Ammon's horn (tissue), 1 donor: Measurements from ENCODE around the gene LRRC7.
"Not testable (repeated sequence)": the region's sequence is repeated elsewhere in the genome, so short reads cannot be mapped to it uniquely, and the experiment has no call there.

Experiments used
- DNase-seq: peaks from one replicate; pipeline ENCODE4 v3.0.0-alpha.2; 2016; ENCODE audit warnings: low spot score

Gene LRRC7

DNA sequence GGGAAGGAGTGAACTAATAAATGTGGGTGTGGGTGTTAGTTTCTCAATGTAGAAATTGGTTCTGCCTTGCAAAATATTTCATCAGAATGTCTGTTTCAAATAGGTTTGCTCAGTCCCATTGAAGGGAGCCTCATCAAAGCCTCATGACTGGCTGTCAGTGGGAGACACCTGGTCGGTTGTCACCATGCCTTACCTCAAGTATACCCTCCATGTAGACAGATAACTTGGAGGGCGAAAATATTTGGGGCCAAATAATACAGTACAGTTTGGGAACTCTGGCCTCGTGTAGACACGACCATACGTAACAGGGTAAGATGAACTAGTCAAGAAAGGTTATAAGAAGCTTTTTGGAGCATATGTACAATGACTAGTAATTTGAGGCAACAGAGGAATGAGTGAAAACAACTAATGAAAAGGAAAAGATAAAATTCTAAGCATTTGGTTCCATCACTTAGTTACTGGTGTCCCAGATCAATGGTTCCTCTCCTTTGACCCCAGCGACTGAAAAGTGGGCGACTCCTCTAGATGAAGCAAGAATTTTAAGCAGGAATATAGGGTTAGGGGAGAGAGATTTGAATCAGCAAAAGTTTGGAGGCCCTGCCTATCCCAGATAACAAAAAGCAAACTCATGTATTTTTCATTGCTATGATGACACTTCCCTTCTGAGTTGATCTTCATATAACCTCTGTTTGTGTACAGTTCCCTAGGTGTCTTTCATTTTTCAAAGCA, 473.8 kb downstream of the LRRC7 start:
- DNase-seq, result no peak

DNA sequence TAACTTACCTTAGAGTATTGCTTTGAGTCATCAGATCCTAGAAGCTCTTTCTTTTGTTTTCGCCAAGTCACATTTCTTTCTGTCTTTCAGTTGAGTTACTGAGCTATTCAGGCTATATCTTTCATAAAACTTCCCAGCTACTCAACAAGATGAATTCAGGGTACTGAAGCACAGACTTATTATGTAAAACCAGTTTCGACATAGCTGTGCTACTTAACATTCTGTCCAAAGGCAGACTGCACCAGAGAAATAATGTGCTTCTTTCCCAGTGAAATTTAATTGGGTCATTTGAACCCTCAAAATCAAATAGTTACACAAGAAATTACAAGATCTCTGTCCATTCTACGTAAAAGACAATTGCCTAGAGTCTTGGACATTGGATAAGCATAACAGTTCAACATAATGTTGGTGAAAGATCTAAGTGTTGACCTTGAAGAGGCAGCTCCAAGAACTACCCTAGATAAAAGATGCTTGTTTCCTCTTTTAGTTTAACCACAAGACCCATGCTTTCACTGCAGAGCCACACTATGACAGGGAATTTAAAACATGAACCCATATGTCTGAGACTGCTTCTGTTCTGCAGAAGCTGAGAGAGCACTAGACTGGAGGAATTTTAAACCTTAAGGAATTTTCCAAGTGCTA, 474.5 kb downstream of the LRRC7 start:
- no peak for DNase-seq

DNA sequence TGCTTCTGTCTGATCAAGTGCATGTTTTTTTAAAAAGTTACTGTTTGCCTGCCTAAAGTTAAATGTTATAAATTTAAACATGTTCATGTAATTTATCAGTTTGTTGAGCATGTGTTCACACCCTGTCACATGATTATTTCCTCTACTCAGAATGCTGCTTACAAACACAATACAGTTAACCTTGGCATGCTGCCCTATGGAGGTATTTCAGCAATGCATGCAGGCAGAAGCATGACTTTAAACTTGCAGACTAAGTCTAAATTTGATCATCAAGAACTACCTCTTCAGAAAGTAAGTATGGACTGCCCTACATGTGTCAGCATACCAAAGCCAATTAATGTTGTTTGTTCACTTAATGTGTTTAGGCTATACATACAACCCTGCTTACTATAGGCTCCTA, 476.1 kb downstream of the LRRC7 start:
- DNase-seq, result no peak

DNA sequence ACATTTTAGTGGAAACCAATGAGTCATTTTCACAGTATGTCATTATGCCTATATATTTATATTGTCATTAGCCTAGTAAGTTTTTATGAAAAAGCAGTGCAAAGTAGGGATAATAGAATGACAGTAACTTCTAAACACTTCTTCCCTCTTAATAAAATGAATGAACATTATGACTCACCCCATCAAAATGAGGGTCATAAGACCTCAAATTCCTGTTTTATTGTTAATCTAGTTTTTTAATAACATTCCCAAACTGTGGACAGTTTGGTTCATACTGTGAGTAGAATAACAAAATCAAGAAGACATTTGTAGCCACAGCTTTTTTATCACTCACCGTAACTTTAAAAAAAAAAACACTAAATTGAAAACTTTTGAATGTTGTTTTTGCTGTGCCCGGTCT, 477.1 kb downstream of the LRRC7 start:
- DNase-seq, result no peak

DNA sequence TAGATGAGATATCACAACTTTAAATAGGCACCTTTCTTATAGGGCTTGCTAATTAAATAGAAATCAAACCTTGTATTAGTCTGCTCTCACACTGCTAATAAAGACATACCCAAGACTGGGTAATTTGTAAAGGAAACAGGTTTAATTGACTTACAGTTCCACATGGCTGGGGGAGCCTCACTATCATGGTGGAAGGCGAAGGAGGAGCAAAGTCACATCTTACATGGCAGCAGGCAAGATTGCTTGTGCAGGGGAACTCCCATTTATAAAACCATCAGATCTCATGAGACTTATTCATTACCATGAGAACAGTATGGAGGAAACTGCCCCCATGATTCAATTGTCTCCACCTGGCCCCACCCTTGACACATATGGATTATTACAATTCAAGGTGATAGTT, 477.9 kb downstream of the LRRC7 start:
- not testable (repeated sequence) for DNase-seq

DNA sequence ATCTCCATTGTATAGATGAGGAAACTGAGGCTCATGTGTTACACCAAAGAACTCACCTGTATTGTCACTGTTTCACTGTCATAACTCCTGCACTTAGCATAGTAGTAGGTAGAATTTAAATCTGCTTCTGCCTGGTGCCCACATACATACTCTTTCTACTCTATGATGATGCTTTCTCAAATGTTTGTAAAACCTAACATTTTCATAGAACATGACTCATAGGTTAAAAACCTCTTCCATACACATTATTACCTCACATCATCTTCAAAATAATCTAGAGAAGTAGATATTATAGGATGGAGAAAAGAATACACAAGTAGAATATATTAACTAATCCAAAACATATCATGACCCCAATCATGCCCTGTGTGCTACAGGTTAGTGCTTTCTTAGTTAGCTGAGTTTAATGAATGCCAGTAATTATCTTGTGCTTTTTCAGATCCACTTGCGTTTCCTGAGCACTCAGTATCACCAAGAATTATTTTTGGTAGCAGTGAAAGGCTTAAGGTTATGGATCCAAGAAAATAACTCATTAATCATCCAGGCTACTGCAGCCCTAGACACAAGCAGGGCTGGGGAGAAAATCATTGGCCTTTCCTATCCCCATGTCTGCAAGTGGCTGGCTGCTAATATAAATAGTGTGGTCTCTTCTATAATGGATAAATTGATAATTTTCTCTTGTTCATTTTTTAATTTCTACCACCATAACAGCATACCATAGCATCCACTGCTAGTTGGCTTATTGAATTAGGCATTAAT, 480.8 kb downstream of the LRRC7 start:
- no peak for DNase-seq

DNA sequence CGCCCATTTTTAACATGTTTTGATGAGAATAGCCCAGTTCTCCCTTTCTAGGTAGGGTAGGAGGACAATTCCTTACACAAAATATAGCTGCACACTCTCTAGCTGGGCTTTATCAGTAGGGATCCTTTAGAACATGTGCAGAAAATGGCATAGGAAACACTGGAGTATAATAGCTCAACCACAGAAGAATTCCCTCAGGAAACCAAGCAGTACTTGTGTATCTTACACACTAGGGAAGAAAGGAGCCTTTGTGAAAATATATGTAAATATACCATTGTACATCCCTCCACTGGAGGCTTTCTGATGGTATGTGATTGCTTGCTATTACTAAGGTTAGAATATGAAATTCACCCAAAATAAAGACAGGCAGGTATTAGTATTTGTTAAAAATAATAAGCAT, 484.2 kb downstream of the LRRC7 start:
- no peak for DNase-seq

DNA sequence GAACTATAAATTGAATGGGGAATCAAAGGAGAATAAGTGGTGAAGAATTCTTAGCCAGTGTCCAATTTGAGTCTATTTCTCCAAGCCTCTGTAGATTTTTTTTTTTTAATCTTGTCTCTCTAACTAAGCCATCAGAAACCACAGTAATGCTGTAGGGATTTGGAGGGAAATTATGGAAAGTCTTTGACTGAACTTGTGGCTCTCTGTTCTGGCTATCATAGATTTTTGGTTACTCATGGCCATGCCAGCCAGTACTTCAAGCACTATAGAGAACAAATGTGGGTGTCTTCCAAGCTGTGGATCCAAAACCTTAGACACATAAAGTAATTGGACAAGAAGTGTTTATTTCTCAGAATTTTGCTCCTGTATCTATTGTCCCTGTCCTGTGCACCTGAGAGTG, 489.8 kb downstream of the LRRC7 start:
- DNase-seq, result no peak

DNA sequence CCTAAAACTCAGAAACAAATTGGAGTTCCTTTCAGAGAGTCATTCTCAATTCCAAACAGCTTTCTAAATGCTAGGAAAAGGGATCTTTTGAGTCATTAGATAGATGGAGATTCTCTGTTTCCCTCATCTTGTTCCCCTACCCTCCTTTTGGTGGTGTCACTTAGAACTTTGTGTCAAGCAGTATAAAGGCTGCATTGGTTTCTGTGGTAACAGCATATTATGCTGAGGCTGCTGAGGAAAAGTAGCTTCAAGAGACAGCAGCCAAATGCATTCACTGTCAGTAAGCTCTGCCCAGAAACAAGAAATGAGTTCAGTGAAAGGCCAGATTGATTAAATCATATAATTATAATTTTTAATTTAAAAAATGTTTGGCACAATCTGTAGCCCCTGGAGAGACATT, 493.5 kb downstream of the LRRC7 start:
- DNase-seq, result peak; percentile 63

DNA sequence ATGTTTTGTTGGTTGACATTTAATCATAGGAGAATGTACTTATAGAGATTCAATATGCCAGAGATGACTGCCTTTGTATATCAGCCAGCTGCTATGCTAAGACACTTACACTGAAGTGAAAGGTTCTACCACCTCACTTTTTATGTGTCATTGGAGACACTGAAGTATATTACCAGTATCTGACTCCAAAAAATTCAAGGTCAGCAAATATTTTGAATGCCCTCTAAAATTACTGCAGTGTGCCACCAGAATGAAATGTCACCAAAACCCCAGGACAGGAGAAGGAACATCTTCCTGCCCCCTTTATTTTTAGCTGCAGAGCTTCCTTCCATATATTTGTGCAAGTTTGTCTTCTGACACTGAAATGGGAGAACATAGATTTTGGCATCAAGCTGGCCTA, 496.1 kb downstream of the LRRC7 start:
- no peak for DNase-seq

DNA sequence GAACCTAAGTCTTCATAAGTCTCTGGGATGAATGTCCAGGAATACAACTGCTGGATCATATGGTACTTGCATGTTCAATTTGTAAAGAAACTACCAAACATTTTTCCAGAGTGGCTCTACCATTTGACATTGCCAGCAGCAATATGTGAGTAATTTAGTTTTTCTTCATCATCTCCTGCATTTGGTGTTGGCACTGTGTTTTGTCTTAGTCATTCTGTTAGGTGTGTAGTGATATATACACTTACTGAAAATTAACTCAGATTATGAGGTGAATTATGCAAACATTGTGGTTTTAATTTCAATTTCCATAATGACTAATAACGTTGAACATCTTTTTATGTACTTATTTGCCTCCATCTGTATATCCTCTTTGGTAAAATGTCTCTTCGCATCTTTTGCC, 499.0 kb downstream of the LRRC7 start:
- DNase-seq, result no peak

DNA sequence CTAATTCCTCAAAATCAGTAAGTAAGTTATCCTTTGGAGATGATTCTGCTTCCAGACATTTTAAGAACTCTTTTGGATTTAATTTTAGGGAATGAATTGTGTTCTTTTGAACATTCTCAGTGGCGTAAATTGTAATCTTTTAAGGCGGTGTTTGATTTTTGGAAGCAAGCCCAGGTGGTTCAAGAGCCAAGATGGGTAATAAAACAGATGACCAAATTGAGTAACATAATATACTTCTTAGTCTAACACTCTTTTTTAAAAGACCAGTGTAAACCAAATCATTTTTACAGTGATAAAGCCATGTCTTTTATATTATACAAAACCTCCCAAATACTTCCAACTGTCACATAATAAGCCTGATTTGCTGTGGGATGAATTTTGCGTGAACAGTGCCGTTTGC, 503.9 kb downstream of the LRRC7 start:
- no peak for DNase-seq

DNA sequence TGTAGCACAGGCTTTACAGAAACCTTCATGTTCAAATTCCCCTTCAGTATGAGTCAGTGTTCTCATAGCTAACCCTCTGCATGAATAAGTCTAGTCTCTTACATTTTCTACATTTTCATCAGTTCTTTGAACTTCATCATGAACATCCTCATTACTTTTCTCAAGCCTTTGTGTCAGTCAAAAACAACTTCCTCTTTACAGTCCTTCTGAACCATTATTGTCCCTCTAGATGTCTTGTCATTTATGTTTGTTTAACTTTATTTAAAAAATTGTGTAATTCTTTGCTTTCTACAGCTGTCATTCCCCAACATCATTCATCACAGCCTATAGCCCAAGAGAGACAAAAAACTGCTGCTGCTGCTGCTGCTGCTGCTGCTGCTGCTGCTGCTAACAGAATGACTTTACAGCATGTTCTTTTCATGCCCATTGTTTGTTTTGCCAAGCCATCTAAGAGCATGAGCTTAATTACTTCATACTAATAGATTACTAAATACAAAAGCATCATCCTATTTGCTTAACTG, 504.6 kb downstream of the LRRC7 start:
- DNase-seq, result no peak

DNA sequence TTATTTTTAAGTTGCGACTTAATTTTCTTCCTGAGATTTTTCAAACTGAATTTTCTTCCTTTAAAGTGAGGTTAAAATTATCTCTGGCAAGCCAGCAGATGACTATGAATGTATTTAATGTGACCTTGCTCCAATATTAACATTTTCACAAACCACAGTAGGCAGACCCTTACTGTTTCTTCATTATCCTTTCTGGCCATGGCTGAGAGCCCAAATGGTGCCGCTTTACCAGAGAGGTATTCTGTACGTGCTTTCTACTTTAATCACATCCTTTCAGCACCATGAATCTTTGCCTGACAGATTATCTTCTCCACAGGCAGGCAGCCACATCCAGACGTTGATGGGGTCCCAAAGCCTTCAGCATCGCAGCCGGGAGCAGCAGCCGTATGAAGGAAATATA, 508.0 kb downstream of the LRRC7 start:
- DNase-seq, result no peak

DNA sequence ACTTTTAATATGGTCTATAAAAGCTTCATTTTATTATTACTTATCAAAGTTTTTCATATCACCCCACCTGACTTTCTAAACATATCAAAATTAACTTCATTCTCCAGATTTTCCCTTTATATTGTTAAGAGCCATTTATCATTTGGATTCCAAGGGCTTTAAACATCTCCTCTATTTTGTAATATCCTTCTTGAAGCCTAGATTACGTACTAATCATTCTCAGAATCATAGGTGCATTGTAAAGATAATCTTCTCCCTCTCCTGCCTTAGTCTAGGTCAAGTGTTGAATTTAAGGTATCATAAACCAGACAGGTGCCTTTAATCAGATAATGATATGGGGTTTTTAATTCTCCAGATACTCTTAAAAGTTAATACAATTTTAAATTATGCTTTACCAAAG, 509.3 kb downstream of the LRRC7 start:
- no peak for DNase-seq

DNA sequence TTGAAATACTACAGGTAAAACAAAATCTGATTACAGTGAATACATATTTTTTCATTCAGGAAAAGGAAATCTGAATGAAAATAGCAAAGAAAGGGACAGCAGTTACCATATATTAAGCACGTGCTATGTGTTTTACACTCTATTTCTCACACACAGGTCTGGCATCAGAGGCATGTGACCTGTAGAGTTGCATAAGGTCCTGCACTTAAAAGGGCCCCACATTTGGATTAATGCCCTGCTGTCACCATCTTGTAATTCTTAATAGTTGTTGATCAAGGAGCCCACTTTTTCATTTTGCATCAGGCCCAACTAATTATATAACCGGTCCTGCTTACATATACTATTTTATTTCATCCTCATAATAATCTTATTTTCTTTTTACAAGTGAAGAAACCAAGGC, 511.8 kb downstream of the LRRC7 start:
- no peak for DNase-seq

DNA sequence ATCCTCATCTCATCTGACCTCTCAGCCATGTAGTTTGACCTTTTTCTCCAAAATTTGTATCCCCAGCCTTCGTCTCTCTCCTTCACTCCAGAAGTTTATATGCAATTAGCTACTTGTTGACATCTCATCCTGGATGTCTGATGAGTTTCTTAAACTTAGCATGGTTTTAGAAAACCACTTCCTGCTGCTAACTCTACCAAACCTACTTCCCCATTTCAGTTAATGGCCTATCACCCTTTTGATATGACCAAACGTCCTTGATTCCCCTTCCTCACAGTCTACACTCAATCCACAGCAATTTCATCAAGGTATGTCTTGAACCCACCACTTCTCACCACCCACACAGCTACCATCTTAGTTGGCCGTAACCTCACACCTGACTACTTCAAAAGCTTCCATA, 515.8 kb downstream of the LRRC7 start:
- DNase-seq, result no peak

DNA sequence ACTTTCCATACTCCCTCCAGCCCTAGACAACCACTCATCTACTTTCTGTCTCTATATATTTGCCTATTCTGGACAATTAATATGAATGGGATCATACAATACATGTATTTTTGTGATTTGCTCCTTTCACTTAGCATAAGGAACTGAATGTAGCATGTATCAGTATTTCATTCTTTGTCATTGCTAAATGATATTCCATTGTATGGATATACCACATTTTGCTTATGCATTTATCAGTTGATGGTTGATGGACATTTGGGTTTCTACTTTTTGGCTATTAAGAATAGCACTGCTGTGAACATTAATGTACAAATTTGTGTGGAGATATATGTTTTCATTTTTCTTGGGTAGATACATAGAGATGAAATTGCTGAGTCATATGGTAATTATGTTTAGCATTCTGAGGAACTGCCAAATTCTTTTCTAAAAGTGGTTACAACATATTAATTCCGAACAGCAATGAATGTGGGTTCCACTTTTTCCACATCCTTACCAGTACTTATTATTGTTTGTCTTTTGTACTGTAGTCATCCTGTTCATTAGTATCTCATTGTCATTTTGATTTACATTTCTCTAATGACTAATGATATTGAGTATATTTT, 516.7 kb downstream of the LRRC7 start:
- no peak for DNase-seq

DNA sequence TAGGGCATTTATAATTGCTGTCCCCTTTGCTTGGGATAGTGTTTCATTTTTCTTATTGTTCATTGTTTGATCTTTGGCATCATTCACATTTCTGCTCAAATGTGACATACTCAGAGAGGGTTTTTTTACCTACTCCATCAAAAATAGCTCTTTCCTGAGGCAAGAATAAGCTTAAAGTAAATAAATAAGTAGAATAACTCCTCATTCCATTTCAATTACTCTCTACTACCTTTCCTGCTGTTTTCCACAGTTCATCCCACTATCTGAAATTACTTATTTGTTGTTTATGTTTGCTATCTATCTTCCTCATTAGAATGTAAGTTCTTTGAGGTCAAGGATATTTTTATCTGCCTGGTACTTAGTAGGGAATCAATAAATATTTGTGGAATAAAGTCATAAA, 517.8 kb downstream of the LRRC7 start:
- DNase-seq, result no peak

DNA sequence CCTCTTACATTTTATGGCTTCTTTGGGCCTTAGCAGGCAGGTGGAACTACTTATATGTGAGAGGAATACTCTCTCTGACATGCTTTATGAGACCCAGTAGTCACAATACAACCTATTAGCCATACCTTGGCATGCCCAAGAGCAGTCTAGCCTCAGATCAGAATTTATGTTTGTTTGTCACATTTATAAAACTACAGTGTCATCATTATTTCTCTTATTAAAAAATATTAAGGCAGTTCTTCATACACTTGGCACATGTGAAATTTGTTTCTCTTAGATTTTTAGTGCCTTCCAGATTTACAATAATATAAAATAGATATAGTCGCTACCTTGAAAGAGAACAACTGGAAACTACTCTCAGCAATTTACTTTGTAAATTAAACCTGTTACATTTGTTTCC, 519.2 kb downstream of the LRRC7 start:
- DNase-seq, result no peak

DNA sequence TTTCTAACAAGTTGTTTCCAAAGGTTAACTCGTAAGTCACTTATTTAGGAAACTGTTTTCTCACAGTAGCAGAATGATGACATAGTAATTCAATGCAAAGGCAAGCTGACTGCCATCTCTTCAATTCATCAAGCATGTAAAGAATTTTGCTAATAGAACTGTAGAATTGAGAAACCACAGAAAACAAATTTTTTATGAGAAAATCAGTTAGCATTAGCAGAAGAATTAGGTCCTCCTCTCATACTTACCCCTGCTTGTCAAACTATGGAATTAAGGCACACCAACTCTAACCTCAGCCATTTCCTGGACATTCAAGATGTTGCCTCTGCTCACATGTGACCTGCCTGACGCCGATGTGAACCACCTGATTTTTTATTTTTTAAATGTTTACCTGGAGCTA, 522.4 kb downstream of the LRRC7 start:
- no peak for DNase-seq

DNA sequence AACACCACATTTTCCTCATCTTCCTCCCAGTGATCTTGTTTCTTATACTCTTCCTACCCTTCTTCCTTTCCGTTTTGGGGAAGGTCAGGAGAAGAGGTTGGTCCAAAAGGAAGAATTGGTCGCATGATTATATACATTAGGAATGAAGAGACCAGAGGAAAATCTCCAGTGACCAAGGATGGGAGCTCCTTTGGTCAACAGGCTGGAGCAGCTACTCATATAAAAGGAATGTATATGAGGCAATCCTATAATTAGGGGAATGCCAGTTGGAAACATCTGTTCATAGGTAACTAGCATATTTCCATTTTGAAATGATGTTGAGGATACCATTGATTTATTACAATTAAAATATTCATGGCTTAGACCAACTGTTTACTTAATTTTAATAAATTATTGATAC, 523.2 kb downstream of the LRRC7 start:
- no peak for DNase-seq

DNA sequence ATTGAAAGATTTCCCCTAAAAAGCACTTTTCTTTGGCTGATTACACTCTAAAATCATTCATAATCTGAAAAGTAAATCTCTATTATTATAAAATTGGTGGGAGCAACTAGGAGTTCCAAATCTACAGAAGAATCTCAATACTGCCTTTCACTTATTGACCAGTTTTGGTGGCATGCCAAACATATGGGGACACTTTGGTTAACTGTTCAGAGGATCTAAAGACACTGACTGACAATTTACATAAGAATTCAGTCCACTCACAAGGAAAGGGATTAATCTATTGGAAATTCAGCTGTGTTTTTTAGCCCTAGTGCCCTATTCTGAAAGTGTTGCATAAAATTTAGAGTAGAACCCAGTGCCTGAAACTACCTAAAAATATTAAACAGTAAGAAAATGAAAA, 524.1 kb downstream of the LRRC7 start:
- no peak for DNase-seq
